Ovary (tissue), 3 donors: ENCODE results near the gene VIPR2.

Experiments
- CTCF ChIP-seq, 3 donors: fragments of 450-650 bp in 2 of 3; fragments of 200-600 bp in 1 of 3; IDR thresholded peaks; one replicate each; pipeline versions ENCODE4 v1.5.1 to v1.8.0; 2016 to 2022; ENCODE audit warnings: antibody characterized with exemption in 3 of 3, mild to moderate bottlenecking in 1 of 3
- EP300 ChIP-seq: sonication (generic); formaldehyde crosslinking; IDR thresholded peaks from one replicate; pipeline ENCODE4 v1.6.1; 2017; ENCODE audit warnings: antibody characterized with exemption
- POLR2A ChIP-seq: fragments of 450-650 bp; IDR thresholded peaks from one replicate; pipeline ENCODE4 v1.6.1; 2017; ENCODE audit warnings: antibody characterized with exemption, mild to moderate bottlenecking, moderate library complexity
- donor health status: DM: no; HTN: no; CAD: no.

- TF ChIP-seq CTCF (IDR thresholded peaks at IDR 0.05) (no peak), EP300 (no peak), POLR2A (no peak)
Observed at GRCh38 chr7:159064121-159064815, 80.4 kb downstream of the VIPR2 start.
